HepG2 (cell line): ENCODE data around the gene C2orf49. TPM values are rescaled to one million over a fixed set of nuclear protein-coding genes. Genes with fewer than 3 reads are reported as not detected.

Experiments used
- ATAC-seq: fragments of 200-7000 bp; cut with Tn5 transposase; 3 replicates; pipeline ENCODE4 v1.9.1; 2020; ENCODE audit warnings: mild to moderate bottlenecking, moderate library complexity
- BruUV-seq: library from RNA; stranded (reverse); fragments of 400-500 nt; replicated peaks from 2 replicates; lab custom pipeline; 2021; lab: Mats Ljungman, UMichigan
- CTCF ChIA-PET: fragments of 300-600 bp; formaldehyde crosslinking; extraction: SDS; loops from one replicate; lab custom pipeline; 2021; ENCODE audit warnings: low total read pairs, inconsistent platforms, low intra/inter-chr PET ratio; lab: Yijun Ruan, JAX
- POLR2A ChIA-PET: fragments of 350-600 bp; sonication (Branson Sonifier 250); formaldehyde crosslinking; loops from one replicate; lab custom pipeline; 2020; ENCODE audit warnings: antibody characterized with exemption, inconsistent platforms; lab: Yijun Ruan, JAX
- DNase-seq: peaks from one replicate; pipeline ENCODE4 v3.0.0-alpha.2; 2015; ENCODE audit warnings: low spot score
- FAIRE-seq: peaks from 3 replicates; lab custom pipeline; 2011; peaks lifted over from hg19 to GRCh38; lab: Jason Lieb, UNC
- H2AFZ ChIP-seq: one replicate; pipeline ENCODE4 v1.6.1; 2011; ENCODE audit warnings: low read length, inconsistent platforms
- H3K27ac ChIP-seq: fragments of 300-600 bp; 3 replicates; pipeline ENCODE4 v1.8.0; 2011; ENCODE audit warnings: mixed run types, mild to moderate bottlenecking, mixed read lengths, low read length, inconsistent platforms; ENCODE audit not compliant: insufficient read depth; ENCODE audit errors: extremely low read length
- H3K27me3 ChIP-seq, 2 experiments: fragments of 200-600 bp in 1 of 2; 2 replicates in 1 of 2; 3 replicates in 1 of 2; pipeline versions ENCODE4 v1.6.0 to v1.8.0; 2011; ENCODE audit warnings: low read length in 2 of 2, mild to moderate bottlenecking in 2 of 2, moderate library complexity in 2 of 2, inconsistent platforms in 1 of 2; ENCODE audit not compliant: insufficient read depth in 2 of 2, control insufficient read depth in 1 of 2
- H3K36me3 ChIP-seq, 2 experiments: fragments of 200-600 bp in 1 of 2; replicated peaks in 1 of 2; 2 replicates in 1 of 2; 3 replicates in 1 of 2; pipeline versions ENCODE4 v1.5.1 to v1.8.0; 2011; ENCODE audit warnings: low read length in 2 of 2, inconsistent platforms in 1 of 2; ENCODE audit not compliant: insufficient read depth in 2 of 2, control insufficient read depth in 1 of 2
- H3K4me1 ChIP-seq: 2 replicates; pipeline ENCODE4 v1.5.1; 2012; ENCODE audit warnings: low read length, inconsistent platforms; ENCODE audit not compliant: insufficient read depth
- H3K4me2 ChIP-seq: 2 replicates; pipeline ENCODE4 v1.6.0; 2011; ENCODE audit warnings: low read depth, low read length, inconsistent platforms
- H3K4me3 ChIP-seq, 3 experiments: fragments of 200-600 bp in 1 of 3; sonication (generic), shearing (Covaris generic) in 1 of 3; replicated peaks in 1 of 3; 2 replicates each; pipeline ENCODE4 v1.5.1; 2011 to 2016; ENCODE audit warnings: low read length in 3 of 3, inconsistent platforms in 2 of 3, low read depth in 2 of 3, mild to moderate bottlenecking in 2 of 3, control low read depth in 1 of 3, mixed read lengths in 1 of 3; ENCODE audit not compliant: insufficient read depth in 1 of 3
- H3K79me2 ChIP-seq: one replicate; pipeline ENCODE4 v1.6.1; 2011; ENCODE audit warnings: low read length, inconsistent platforms; ENCODE audit not compliant: insufficient read depth
- H3K9ac ChIP-seq: 2 replicates; pipeline ENCODE4 v1.6.0; 2011; ENCODE audit warnings: mild to moderate bottlenecking, low read depth, low read length, inconsistent platforms; ENCODE audit not compliant: insufficient read depth
- H3K9me3 ChIP-seq: 2 replicates; pipeline ENCODE4 v1.5.1; 2012; ENCODE audit warnings: mild to moderate bottlenecking, low read length
- H4K20me1 ChIP-seq: 2 replicates; pipeline ENCODE4 v1.6.0; 2011; ENCODE audit warnings: inconsistent platforms, mild to moderate bottlenecking, low read length, moderate library complexity; ENCODE audit not compliant: insufficient read depth
- JUN ChIP-seq: sonication (generic); formaldehyde crosslinking; IDR thresholded peaks from 2 replicates; pipeline ENCODE4 v1.4.0; 2020; ENCODE audit warnings: mild to moderate bottlenecking, missing genetic modification reagents
- KLF11 ChIP-seq: IDR thresholded peaks from 2 replicates; pipeline ENCODE4 v1.6.1; 2016; ENCODE audit warnings: missing compliant biosample characterization
- MAFG ChIP-seq: sonication (generic); formaldehyde crosslinking; IDR thresholded peaks from 2 replicates; pipeline ENCODE4 v1.5.1; 2020; ENCODE audit warnings: mild to moderate bottlenecking, missing genetic modification reagents
- MEF2D ChIP-seq: sonication (generic); formaldehyde crosslinking; IDR thresholded peaks from 2 replicates; pipeline ENCODE4 v1.5.1; 2020; ENCODE audit warnings: mild to moderate bottlenecking, missing genetic modification reagents
- SMAD1 ChIP-seq: sonication (generic); formaldehyde crosslinking; IDR thresholded peaks from 2 replicates; pipeline ENCODE4 v1.4.0; 2020; ENCODE audit warnings: missing genetic modification reagents, low read depth, mild to moderate bottlenecking, borderline replicate concordance
- ZFP41 ChIP-seq: sonication (generic); formaldehyde crosslinking; IDR thresholded peaks from 2 replicates; pipeline ENCODE4 v1.4.0; 2020; ENCODE audit warnings: mild to moderate bottlenecking, missing genetic modification reagents, borderline replicate concordance
- ZNF274 ChIP-seq: sonication (generic); formaldehyde crosslinking; IDR thresholded peaks from 2 replicates; pipeline ENCODE4 v1.5.1; 2020; ENCODE audit warnings: mild to moderate bottlenecking, missing genetic modification reagents
- ZNF441 ChIP-seq: sonication (generic); formaldehyde crosslinking; IDR thresholded peaks from 2 replicates; pipeline ENCODE4 v1.7.0; 2021; ENCODE audit warnings: missing genetic modification reagents, borderline replicate concordance
- ZNF777 ChIP-seq: sonication (generic); formaldehyde crosslinking; IDR thresholded peaks from 2 replicates; pipeline ENCODE4 v1.4.0; 2020; ENCODE audit warnings: missing genetic modification reagents
- WGBS: methylation state at CpG from one replicate; pipeline ENCODE4 v1.1.6; 2017; ENCODE audit warnings: low lambda C conversion rate; 5-methylcytosine and 5-hydroxymethylcytosine counted together
- in situ Hi-C: cut with HindIII; loops from 2 replicates; pipeline ENCODE4 v1.10.0; 2017; ENCODE audit warnings: low pct_unique_long_range_greater_than_20kb; ENCODE audit not compliant: extremely low pct_ligation_motif_present
- intact Hi-C: fragments of 100-400 bp; cut with micrococcal nuclease; formaldehyde crosslinking; loops from one replicate; pipeline ENCODE4 v1.10.0; 2022; ENCODE audit not compliant: unreplicated experiment
- polyA plus RNA-seq, 8 experiments: library from polyadenylated mRNA; depleted of rRNA in 3 of 8; stranded (reverse) in 7 of 8; unstranded in 1 of 8; fragments of >200 nt; fragmentation: Illumina TruSeq in 4 of 8; extraction: Trizol in 4 of 8; gene quantifications; 2 replicates each; pipeline versions ENCODE4 v1.2.1 to v1.2.3, GENCODE V29; 2011 to 2016; ENCODE audit warnings: low read depth in 4 of 8, missing spikeins in 1 of 8, mixed read lengths in 1 of 8; ENCODE audit not compliant: insufficient read depth in 1 of 8
- total RNA-seq, 5 experiments: library from RNA; depleted of rRNA; stranded (reverse); fragments of >200 nt; fragmentation: Illumina TruSeq; extraction: Trizol; gene quantifications; 2 replicates each; pipeline ENCODE4 v1.2.3, GENCODE V29; 2016; ENCODE audit warnings: low read depth in 1 of 5
- TF ChIP-seq, protein P1 (sequence below): sonication (generic); IDR thresholded peaks from 2 replicates; pipeline ENCODE4 v1.6.1; 2016; ENCODE audit warnings: low read depth, borderline replicate concordance

Gene C2orf49
- total and polyA plus RNA-seq, 2 of the 13 experiments (the other 11 are each of a cell fraction or from before 2014, with no cell fraction given): 24.7 to 28.8 TPM

DNA sequence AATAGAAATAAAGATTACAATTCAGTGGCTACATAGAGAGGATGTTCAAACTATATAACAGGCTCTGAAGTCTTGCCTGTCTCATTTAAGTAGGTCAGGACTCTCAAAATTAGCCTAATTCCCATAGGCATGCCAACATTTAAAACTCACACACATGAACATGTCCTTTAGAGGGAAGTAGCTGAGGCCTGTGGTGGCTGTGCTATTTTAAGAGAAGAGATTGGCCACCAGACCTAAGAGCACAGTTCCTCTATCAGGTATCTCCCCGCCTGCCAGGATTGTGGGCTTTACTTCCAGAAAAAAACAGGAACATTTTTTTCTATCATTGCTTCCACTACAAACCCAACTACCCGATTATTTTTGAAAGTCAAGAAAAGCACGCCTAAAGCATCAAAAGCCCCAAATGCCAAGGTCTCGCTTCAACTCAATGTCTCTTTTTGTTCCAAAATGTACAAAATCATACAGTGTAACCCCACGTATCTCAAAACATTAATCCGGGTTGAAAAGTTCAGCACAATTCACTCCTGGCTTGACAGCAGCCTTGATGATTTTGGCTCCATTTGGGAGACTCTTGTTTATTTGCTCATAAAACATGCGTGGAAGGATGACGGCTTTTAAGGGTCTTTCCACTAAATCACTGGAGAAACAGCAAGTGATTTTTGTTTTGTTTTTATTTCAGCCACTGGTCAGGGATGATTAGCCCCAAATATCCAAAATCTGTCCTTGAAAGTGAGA lies 46.3 kb downstream of the C2orf49 start:
- Histone ChIP-seq H3K4me1 (peaks cover 30% of the 10 kb centered on the region), H3K9ac (no peak overlapping the region), H3K9me3 (no peaks in the 10 kb centered on the region), H3K4me2 (no peak overlapping the region), H3K27me3 (no peaks in the 10 kb centered on the region), H3K79me2 (no peaks in the 10 kb centered on the region), H3K4me3 (no peak overlapping the region), H3K27ac (no peak overlapping the region), H3K36me3 (peaks cover 9 to 11% of the 10 kb centered on the region in 2 experiments; a peak in 4 of 5 replicates), H2AFZ (no peak overlapping the region), H4K20me1 (no peaks in the 10 kb centered on the region)
- ChIA-PET CTCF (no interaction called here), POLR2A (no interaction called here)
- FAIRE-seq (no peak), DNase-seq (no peak), ATAC-seq (no peak)
- intact Hi-C loops: no loop called here
- TF ChIP-seq MAFG (CRISPR knock-in tag) (no peak), ZNF274 (no peak), JUN (no peak), KLF11 (CRISPR knock-in tag) (no peak), ZNF441 (CRISPR knock-in tag) (no peak), MEF2D (CRISPR knock-in tag) (no peak)
- TF ChIP-seq, protein P1, sequence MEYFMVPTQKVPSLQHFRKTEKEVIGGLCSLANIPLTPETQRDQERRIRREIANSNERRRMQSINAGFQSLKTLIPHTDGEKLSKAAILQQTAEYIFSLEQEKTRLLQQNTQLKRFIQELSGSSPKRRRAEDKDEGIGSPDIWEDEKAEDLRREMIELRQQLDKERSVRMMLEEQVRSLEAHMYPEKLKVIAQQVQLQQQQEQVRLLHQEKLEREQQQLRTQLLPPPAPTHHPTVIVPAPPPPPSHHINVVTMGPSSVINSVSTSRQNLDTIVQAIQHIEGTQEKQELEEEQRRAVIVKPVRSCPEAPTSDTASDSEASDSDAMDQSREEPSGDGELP: no peak
- BruUV-seq: no TSS peak
- in situ Hi-C loops: no loop called here
- WGBS: 96% methylated on average over 8 of the region's 8 CpGs

DNA sequence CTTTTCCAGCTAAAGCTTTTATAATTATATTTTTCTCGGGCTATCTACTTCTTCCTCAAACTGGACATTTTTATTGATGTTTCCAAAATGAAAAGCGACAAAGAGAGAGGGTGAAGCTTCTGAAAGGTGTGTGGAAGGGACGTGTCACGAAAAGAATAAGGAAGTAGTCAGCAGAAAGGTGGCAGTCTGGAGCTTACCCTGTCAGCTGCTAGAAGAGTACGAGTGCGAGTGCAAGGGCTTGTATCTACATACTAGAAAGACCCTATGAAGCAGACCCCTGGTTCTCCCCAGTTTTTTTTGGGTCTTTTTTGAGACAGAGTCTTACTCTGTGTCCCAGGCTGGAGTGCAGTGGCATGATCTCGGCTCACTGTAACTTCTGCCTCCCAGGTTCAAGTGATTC lies 46.9 kb downstream of the C2orf49 start:
- intact Hi-C loops: no loop called here
- no peaks in the 10 kb centered on the region for H3K79me2 ChIP-seq
- no peak for FAIRE-seq

More for the DNA sequence above, 46.9 kb downstream of the C2orf49 start:
- ATAC-seq: no peak
- peaks cover 9% of the 10 kb centered on the region in 2 experiments; a peak in 4 of 5 replicates for H3K36me3 ChIP-seq
- DNase-seq: no peak
- WGBS: 98% methylated on average over 7 of the region's 7 CpGs
- no peak overlapping the region for H3K27ac ChIP-seq
- no TSS peak for BruUV-seq
- ChIA-PET CTCF (no interaction called here), POLR2A (no interaction called here)
- no peak overlapping the region for H2AFZ ChIP-seq
- no peak overlapping the region for H3K4me2 ChIP-seq
- in situ Hi-C loops: no loop called here
- TF ChIP-seq SMAD1 (CRISPR knock-in tag) (no peak), ZNF777 (CRISPR knock-in tag) (no peak), ZFP41 (no peak)
- peaks cover 30% of the 10 kb centered on the region for H3K4me1 ChIP-seq
- no peak overlapping the region for H3K4me3 ChIP-seq
- no peaks in the 10 kb centered on the region for H3K9me3 ChIP-seq
- H4K20me1 ChIP-seq: no peaks in the 10 kb centered on the region
- H3K9ac ChIP-seq: no peak overlapping the region
- H3K27me3 ChIP-seq: no peaks in the 10 kb centered on the region
